Liver (tissue), 9 donors: Measurements from ENCODE around the gene TMEM100. TPM values are rescaled to one million over a fixed set of nuclear protein-coding genes. Genes with fewer than 3 reads are reported as not detected.

Experiments used
- DNase-seq: peaks from one replicate; pipeline ENCODE4 v3.0.0-alpha.2; 2017; ENCODE audit warnings: low spot score
- H3K27ac ChIP-seq, 2 donors: one replicate each; pipeline ENCODE4 v1.7.0; 2013; ENCODE audit warnings: inconsistent platforms in 2 of 2, low read length in 2 of 2, control low read depth in 1 of 2, low read depth in 1 of 2, mild to moderate bottlenecking in 1 of 2
- H3K27me3 ChIP-seq, 4 donors: one replicate each; pipeline versions ENCODE4 v1.6.1 to v1.7.0; 2013; ENCODE audit warnings: low read length in 3 of 4, inconsistent platforms in 1 of 4, mild to moderate bottlenecking in 1 of 4, moderate library complexity in 1 of 4; ENCODE audit not compliant: control insufficient read depth in 4 of 4, insufficient read depth in 4 of 4
- H3K36me3 ChIP-seq, 4 donors: one replicate each; pipeline versions ENCODE4 v1.6.1 to v1.7.0; 2013; ENCODE audit warnings: low read length in 3 of 4, mild to moderate bottlenecking in 3 of 4, low read depth in 1 of 4, moderate library complexity in 1 of 4; ENCODE audit not compliant: control insufficient read depth in 4 of 4, insufficient read depth in 3 of 4
- H3K4me1 ChIP-seq, 4 donors: one replicate each; pipeline versions ENCODE4 v1.6.1 to v1.7.0; 2013; ENCODE audit warnings: low read length in 3 of 4, mild to moderate bottlenecking in 3 of 4, moderate library complexity in 1 of 4; ENCODE audit not compliant: control insufficient read depth in 4 of 4, insufficient read depth in 4 of 4
- H3K4me3 ChIP-seq, 3 donors: one replicate each; pipeline versions ENCODE4 v1.6.1 to v1.7.0; 2013; ENCODE audit warnings: low read length in 3 of 3, control low read depth in 1 of 3, low read depth in 1 of 3, mild to moderate bottlenecking in 1 of 3
- H3K9ac ChIP-seq, 2 donors: one replicate each; pipeline ENCODE4 v1.7.0; 2013; ENCODE audit warnings: low read length in 2 of 2, mild to moderate bottlenecking in 2 of 2, moderate library complexity in 2 of 2, control low read depth in 1 of 2, low read depth in 1 of 2
- H3K9me3 ChIP-seq, 4 donors: one replicate each; pipeline versions ENCODE4 v1.6.1 to v1.7.0; 2013; ENCODE audit warnings: low read length in 3 of 4; ENCODE audit not compliant: control insufficient read depth in 4 of 4
- EGR1 ChIP-seq, 2 donors: IDR thresholded peaks; 2 replicates each; pipeline ENCODE4 v1.6.1; 2016 to 2018; ENCODE audit warnings: antibody characterized with exemption in 2 of 2, low read depth in 2 of 2
- FOXA1 ChIP-seq: IDR thresholded peaks from 2 replicates; pipeline ENCODE4 v1.6.1; 2016; ENCODE audit warnings: antibody characterized with exemption
- FOXA2 ChIP-seq: IDR thresholded peaks from 2 replicates; pipeline ENCODE4 v1.6.1; 2016; ENCODE audit warnings: antibody characterized with exemption
- GABPA ChIP-seq, 2 donors: IDR thresholded peaks in 1 of 2; conservative IDR thresholded peaks in 1 of 2; 2 replicates each; pipeline ENCODE4 v1.6.1; 2016; ENCODE audit warnings: antibody characterized with exemption in 2 of 2, mild to moderate bottlenecking in 1 of 2, moderate library complexity in 1 of 2
- HNF4A ChIP-seq, 2 donors: conservative IDR thresholded peaks; 2 replicates each; pipeline ENCODE4 v1.6.1; 2016; ENCODE audit warnings: antibody characterized with exemption in 2 of 2, mild to moderate bottlenecking in 2 of 2
- HNF4G ChIP-seq: IDR thresholded peaks from 2 replicates; pipeline ENCODE4 v1.6.1; 2016; ENCODE audit warnings: antibody characterized with exemption
- JUND ChIP-seq, 2 donors: IDR thresholded peaks; 2 replicates each; pipeline ENCODE4 v1.6.1; 2016; ENCODE audit warnings: antibody characterized with exemption in 2 of 2
- RAD21 ChIP-seq, 2 donors: IDR thresholded peaks; 2 replicates each; pipeline ENCODE4 v1.6.1; 2016; ENCODE audit warnings: antibody characterized with exemption in 2 of 2, mild to moderate bottlenecking in 2 of 2
- SP1 ChIP-seq: IDR thresholded peaks from 2 replicates; pipeline ENCODE4 v1.6.1; 2018; ENCODE audit warnings: antibody characterized with exemption, mild to moderate bottlenecking
- TAF1 ChIP-seq: conservative IDR thresholded peaks from 2 replicates; pipeline ENCODE4 v1.6.1; 2016; ENCODE audit warnings: antibody characterized with exemption, mild to moderate bottlenecking
- WGBS: extraction: QIAGEN DNeasy Blood & Tissue Kit; methylation state at CpG from one replicate; pipeline ENCODE4 v1.1.7; 2013; 5-methylcytosine and 5-hydroxymethylcytosine counted together
- polyA plus RNA-seq, 2 donors: library from polyadenylated mRNA; stranded (reverse) in 1 of 2; unstranded in 1 of 2; fragments of 200-250 nt in 1 of 2; fragments of >200 nt in 1 of 2; fragmentation: Nextera tagmentation in 1 of 2; extraction: Ambion mirVana in 1 of 2; gene quantifications; one replicate each; pipeline versions ENCODE4 v1.2.1 to v1.2.3, GENCODE V29; 2013 to 2015
- total RNA-seq, 2 donors: library from RNA; depleted of rRNA; stranded (reverse); fragments of >200 nt; gene quantifications; one replicate each; pipeline ENCODE4 v1.2.3, GENCODE V29; 2014
- TF ChIP-seq, protein P1 (sequence below): fragments of 150-350 bp; IDR thresholded peaks from 2 replicates; pipeline ENCODE4 v1.5.1; 2017; ENCODE audit warnings: improper control_type of control experiment, low read depth, low read length; ENCODE audit not compliant: missing input control
- TF ChIP-seq, protein P2 (sequence below): IDR thresholded peaks from 2 replicates; pipeline ENCODE4 v1.6.1; 2016; ENCODE audit warnings: antibody characterized with exemption
- TF ChIP-seq, protein P3 (sequence below): IDR thresholded peaks from 2 replicates; pipeline ENCODE4 v1.6.1; 2016; ENCODE audit warnings: antibody characterized with exemption, mild to moderate bottlenecking
- TF ChIP-seq, protein P4 (sequence below): IDR thresholded peaks from 2 replicates; pipeline ENCODE4 v1.6.1; 2016; ENCODE audit warnings: antibody characterized with exemption
- donor health status: healthy.
- donor health status: healthy.
- donor health status: healthy.
- donor health status: healthy.
- donor health status: healthy.

TMEM100 gene
- total and polyA plus RNA-seq, 4 donors, result 0.09 to 4.8 (median 2.3) TPM

DNA sequence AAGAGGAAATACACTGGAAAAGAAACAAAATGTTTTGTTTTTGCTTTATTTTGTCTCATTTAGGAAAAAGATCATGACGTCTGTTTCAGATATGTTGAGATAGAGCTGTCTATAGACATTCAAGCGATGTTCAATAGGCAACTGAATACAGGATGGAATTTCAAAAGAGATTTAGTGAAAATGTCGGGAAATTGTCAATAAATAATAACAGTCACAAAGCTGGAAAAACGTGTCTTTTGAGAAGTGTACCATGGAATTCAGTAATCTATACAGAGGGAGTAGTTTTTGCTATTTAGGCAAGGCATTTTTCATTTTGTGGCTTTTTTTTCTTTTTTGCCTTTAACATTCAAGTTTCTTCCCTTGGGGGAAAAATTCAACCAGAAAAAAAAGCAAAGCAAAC is 33.0 kb downstream of the TMEM100 start (continued):
- no peak for TF ChIP-seq FOXA1

DNA sequence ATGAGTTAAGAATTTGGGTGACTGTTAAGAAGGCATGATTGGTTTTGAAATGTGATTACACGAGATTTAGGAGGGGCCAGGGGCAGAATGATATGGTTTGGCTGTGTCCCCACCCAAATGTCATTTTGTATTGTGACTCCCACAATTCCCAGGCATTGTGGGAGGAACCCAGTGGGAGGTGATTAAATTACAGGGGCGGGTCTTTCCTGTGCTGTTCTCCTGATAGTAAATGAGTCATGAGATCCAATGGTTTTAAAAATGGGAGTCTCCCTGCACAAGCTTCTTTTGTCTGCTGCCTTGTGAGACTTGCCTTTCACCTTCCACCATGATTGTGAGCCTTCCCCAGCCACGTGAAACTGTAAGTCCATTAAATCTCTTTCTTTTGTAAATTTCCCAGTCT is 34.6 kb downstream of the TMEM100 start:
- DNase-seq, result no peak
- no peak for TF ChIP-seq HNF4A (conservative IDR thresholded peaks at IDR 0.05)
- no peak for TF ChIP-seq FOXA2
- TF ChIP-seq JUND (IDR thresholded peaks at IDR 0.05), result no peak
- no peak for TF ChIP-seq FOXA1
- TF ChIP-seq, protein P1, sequence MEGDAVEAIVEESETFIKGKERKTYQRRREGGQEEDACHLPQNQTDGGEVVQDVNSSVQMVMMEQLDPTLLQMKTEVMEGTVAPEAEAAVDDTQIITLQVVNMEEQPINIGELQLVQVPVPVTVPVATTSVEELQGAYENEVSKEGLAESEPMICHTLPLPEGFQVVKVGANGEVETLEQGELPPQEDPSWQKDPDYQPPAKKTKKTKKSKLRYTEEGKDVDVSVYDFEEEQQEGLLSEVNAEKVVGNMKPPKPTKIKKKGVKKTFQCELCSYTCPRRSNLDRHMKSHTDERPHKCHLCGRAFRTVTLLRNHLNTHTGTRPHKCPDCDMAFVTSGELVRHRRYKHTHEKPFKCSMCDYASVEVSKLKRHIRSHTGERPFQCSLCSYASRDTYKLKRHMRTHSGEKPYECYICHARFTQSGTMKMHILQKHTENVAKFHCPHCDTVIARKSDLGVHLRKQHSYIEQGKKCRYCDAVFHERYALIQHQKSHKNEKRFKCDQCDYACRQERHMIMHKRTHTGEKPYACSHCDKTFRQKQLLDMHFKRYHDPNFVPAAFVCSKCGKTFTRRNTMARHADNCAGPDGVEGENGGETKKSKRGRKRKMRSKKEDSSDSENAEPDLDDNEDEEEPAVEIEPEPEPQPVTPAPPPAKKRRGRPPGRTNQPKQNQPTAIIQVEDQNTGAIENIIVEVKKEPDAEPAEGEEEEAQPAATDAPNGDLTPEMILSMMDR, result no peak
- TF ChIP-seq, protein P2, sequence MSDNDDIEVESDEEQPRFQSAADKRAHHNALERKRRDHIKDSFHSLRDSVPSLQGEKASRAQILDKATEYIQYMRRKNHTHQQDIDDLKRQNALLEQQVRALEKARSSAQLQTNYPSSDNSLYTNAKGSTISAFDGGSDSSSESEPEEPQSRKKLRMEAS, result no peak
- TF ChIP-seq, protein P3, sequence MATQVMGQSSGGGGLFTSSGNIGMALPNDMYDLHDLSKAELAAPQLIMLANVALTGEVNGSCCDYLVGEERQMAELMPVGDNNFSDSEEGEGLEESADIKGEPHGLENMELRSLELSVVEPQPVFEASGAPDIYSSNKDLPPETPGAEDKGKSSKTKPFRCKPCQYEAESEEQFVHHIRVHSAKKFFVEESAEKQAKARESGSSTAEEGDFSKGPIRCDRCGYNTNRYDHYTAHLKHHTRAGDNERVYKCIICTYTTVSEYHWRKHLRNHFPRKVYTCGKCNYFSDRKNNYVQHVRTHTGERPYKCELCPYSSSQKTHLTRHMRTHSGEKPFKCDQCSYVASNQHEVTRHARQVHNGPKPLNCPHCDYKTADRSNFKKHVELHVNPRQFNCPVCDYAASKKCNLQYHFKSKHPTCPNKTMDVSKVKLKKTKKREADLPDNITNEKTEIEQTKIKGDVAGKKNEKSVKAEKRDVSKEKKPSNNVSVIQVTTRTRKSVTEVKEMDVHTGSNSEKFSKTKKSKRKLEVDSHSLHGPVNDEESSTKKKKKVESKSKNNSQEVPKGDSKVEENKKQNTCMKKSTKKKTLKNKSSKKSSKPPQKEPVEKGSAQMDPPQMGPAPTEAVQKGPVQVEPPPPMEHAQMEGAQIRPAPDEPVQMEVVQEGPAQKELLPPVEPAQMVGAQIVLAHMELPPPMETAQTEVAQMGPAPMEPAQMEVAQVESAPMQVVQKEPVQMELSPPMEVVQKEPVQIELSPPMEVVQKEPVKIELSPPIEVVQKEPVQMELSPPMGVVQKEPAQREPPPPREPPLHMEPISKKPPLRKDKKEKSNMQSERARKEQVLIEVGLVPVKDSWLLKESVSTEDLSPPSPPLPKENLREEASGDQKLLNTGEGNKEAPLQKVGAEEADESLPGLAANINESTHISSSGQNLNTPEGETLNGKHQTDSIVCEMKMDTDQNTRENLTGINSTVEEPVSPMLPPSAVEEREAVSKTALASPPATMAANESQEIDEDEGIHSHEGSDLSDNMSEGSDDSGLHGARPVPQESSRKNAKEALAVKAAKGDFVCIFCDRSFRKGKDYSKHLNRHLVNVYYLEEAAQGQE, result no peak
- TF ChIP-seq SP1, result no peak
- no peak for TF ChIP-seq TAF1
- TF ChIP-seq, protein P4, sequence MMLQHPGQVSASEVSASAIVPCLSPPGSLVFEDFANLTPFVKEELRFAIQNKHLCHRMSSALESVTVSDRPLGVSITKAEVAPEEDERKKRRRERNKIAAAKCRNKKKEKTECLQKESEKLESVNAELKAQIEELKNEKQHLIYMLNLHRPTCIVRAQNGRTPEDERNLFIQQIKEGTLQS, result no peak
- no peak for TF ChIP-seq GABPA (IDR thresholded peaks at IDR 0.05 in 1 of 2, conservative IDR thresholded peaks at IDR 0.05 in 1 of 2)
- no peak for TF ChIP-seq HNF4G
- TF ChIP-seq RAD21 (IDR thresholded peaks at IDR 0.05), result no peak
- TF ChIP-seq EGR1 (IDR thresholded peaks at IDR 0.05; ENCODE audit: low read depth in 2 of 2), result no peak
- Histone ChIP-seq H3K9me3 (no peaks in the 10 kb centered on the region), H3K27ac (no peak overlapping the region), H3K27me3 (no peaks in the 10 kb centered on the region), H3K4me3 (no peak overlapping the region), H3K36me3 (no peaks in the 10 kb centered on the region), H3K4me1 (peaks cover 3 to 12% (median 5%) of the 10 kb centered on the region in 4 donors), H3K9ac (no peak overlapping the region)
- WGBS, result 82% methylated on average over 3 of the region's 3 CpGs

DNA sequence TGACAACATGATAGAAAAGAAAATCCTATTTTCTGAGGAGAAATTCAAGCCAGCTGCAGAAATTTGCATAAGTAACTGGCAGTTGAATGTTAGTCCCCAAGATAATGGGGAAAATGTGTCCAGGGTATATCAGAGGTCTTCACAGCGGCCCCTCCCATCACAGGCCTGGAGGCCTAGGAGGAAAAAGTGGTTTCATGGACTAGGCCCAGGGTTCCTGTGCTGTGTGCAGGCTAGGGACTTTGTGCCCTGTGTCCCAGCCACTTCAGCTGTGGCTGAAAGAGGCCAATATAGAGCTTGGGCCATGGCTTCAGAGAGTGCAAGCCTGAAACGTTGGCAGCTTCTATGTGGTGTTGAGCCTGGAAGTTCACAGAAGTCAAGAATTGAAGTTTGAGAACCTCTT is 35.6 kb downstream of the TMEM100 start:
- Histone ChIP-seq H3K27ac (no peak overlapping the region), H3K27me3 (no peaks in the 10 kb centered on the region), H3K9ac (no peak overlapping the region), H3K4me3 (no peak overlapping the region), H3K4me1 (peaks cover 0 to 6% (median under 1%) of the 10 kb centered on the region in 4 donors), H3K9me3 (no peaks in the 10 kb centered on the region), H3K36me3 (no peaks in the 10 kb centered on the region)
- 46% methylated on average over 2 of the region's 2 CpGs for WGBS
- TF ChIP-seq JUND (IDR thresholded peaks at IDR 0.05), result no peak
- TF ChIP-seq, protein P2, result no peak
- TF ChIP-seq, protein P4, result no peak
- DNase-seq, result no peak
